Fibroblast of mammary gland (primary cell): ENCODE results near the gene ADGRB3.

Experiments
- DNase-seq: peaks from one replicate; pipeline ENCODE4 v3.0.0-alpha.2; 2010; ENCODE audit warnings: low read depth
- H3K4me3 ChIP-seq: 2 replicates; pipeline ENCODE4 v1.5.1; 2011; ENCODE audit warnings: low read depth, mild to moderate bottlenecking, low read length, moderate library complexity; ENCODE audit not compliant: control insufficient read depth
- TF ChIP-seq, protein P1 (sequence below): conservative IDR thresholded peaks from 2 replicates; pipeline ENCODE4 v1.5.1; 2011; ENCODE audit warnings: low read depth, low read length, inconsistent platforms; ENCODE audit not compliant: control insufficient read depth, insufficient read depth

Gene ADGRB3

DNA sequence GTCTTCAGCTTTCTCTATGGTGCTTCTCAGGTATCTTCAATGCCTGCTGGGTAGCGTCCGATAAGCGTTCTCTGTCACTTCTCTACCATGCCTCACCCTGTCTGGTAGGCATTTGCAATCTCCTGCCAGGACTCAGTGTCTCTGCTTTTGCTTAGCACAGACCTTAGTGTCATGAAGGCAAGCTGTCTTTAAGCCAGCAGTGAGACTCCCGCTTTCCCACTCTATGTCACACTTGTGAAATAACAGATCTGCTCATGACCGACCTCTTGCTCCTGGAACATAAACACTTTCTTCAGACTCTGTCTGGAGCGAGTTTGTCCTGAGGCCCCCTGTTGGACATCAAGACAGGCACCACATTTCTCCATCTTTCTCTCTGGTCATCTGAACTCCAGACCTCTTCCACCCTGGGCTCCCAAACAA is 17.0 kb downstream of the ADGRB3 start:
- DNase-seq, result no peak
- no peak overlapping the region for H3K4me3 ChIP-seq
- TF ChIP-seq, protein P1, sequence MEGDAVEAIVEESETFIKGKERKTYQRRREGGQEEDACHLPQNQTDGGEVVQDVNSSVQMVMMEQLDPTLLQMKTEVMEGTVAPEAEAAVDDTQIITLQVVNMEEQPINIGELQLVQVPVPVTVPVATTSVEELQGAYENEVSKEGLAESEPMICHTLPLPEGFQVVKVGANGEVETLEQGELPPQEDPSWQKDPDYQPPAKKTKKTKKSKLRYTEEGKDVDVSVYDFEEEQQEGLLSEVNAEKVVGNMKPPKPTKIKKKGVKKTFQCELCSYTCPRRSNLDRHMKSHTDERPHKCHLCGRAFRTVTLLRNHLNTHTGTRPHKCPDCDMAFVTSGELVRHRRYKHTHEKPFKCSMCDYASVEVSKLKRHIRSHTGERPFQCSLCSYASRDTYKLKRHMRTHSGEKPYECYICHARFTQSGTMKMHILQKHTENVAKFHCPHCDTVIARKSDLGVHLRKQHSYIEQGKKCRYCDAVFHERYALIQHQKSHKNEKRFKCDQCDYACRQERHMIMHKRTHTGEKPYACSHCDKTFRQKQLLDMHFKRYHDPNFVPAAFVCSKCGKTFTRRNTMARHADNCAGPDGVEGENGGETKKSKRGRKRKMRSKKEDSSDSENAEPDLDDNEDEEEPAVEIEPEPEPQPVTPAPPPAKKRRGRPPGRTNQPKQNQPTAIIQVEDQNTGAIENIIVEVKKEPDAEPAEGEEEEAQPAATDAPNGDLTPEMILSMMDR, result no peak

DNA sequence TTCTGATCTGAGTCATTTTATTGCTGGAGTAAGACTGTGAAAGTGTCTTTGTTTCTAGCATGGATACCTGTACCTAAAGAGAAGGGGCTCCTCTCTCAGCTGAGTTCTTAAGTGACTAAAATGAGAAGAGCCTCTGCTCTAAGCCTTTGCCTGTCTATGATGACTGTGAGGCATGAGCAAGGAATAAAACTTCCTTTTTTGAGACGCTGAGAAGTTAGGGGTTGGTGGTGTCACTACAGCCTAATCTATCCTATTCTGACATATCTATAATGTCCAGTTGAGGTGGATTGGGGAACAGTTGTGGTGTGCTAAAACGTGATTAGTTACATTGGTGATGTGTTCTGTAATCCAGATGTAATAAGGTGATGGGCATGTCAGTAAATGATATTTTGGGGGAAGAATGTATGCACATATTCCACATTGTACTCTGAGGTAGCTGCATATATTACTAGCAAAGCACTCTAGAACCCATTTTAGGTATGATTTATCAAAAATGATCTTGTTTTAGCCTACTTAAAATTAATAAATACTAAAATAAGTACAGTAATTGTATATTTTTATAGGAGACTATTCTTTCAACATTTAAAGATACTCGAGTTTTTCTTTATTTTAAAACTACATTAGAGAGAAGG is 18.1 kb downstream of the ADGRB3 start:
- no peak overlapping the region for H3K4me3 ChIP-seq
- TF ChIP-seq, protein P1, result no peak
- no peak for DNase-seq

DNA sequence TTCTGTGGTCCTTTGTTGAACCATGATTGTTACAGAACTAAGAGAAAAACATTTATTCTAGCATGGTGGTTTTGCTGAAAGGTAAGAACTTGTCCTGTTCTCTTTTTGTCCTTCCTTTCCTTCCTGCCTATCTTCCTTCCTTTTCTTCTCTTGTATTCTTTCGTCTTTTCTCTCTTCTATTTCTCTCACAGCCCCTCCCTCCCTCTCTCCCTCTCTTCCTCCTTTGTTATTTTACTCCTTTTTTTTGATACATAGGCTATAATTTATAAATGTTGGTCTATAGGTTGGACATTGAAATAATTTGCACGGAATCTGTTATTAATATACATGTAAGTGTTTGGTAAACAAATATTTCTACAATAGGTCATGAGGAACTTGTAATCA is 18.6 kb downstream of the ADGRB3 start:
- H3K4me3 ChIP-seq, result no peak overlapping the region
- no peak for DNase-seq
- TF ChIP-seq, protein P1, result no peak

DNA sequence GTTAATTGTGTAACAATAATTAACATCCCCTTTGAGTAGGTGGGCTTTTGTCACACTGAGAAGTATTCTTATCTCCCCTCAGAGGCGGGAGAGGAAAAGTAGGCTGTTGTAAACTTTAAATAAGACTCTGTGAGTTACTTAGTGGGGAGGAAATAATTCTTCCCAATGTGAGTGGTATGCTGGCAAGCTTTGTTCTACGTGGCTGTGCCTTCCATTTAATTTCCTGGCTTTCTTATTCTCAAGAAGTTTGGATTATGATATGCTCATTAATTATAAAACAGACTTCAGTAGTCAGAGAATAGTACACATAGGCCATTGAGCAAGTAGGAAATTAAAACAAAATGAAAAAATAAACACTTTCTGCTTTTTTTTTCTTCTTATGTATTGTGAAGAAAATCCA is 19.1 kb downstream of the ADGRB3 start:
- H3K4me3 ChIP-seq, result no peak overlapping the region
- TF ChIP-seq, protein P1, result no peak
- DNase-seq, result no peak

DNA sequence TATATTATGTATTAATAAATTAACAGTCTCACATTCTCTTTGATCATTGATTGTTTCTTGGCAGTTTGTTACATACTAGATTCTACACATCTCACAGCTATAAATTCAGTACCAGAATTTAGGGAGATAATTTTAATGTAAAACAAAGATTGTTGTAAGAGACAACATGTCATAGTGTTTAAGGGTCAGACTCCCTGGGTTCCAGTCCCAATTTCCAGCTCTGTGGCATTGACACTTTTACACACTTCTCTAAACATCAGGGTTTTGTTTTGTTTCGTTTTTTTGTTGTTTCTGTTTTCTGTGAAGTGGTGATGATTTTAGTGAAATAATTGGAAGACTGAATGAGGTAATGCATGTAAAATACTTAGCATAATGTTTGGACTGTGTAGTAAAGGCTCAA is 19.9 kb downstream of the ADGRB3 start:
- TF ChIP-seq, protein P1, result no peak
- no peak overlapping the region for H3K4me3 ChIP-seq

DNA sequence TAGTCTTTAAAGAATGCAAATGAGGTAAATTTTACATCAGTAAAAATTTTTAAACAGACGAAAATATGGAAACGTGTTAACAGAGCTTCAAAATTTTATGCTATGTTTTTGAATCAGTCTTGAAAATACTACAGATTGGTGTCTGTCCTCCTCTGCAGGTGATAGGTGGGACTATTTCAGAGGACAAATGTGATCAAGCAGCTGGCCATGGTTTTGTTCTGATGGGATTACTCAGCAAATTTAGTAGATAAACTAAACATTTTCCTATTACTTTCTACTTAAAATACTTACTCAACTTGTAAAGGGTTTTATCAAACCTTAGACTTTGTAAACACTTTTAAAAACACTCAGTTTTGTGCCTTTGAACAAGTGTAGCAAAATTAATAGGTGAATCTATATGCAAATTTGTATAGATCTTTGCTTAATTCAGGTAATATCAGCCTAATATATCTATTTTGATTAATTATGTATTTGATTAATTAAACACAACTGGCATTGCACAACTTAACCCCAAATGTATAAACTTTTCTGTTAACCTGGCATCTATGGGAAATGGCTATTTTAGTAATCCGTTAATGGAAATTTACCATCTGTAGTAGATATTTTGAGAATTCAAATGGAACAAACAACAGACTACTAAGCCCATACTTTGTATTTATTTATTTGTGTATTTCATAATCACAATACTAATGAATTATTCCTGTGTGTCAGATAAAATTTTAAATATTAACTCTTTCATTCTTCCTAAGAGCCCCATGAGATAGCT is 22.5 kb downstream of the ADGRB3 start:
- H3K4me3 ChIP-seq, result no peak overlapping the region
- DNase-seq, result no peak
- TF ChIP-seq, protein P1, result no peak

More for the DNA sequence above, 19.9 kb downstream of the ADGRB3 start:
- no peak for DNase-seq
